Pancreas (tissue), 10 donors: ENCODE data around the gene COIL. TPM values are rescaled to one million over a fixed set of nuclear protein-coding genes. Genes with fewer than 3 reads are reported as not detected.

ENCODE experiments used
- ATAC-seq, 4 donors: fragments of 200-7000 bp; cut with Tn5 transposase; one replicate each; pipeline versions ENCODE4 v1.8.0 to v1.9.1; 2020; ENCODE audit warnings: mild to moderate bottlenecking in 4 of 4, moderate library complexity in 4 of 4
- DNase-seq, 6 donors: peaks; one replicate each; pipeline ENCODE4 v3.0.0-alpha.2; 2020
- FAIRE-seq: peaks from 2 replicates; lab custom pipeline; 2012; peaks lifted over from hg19 to GRCh38; lab: Jason Lieb, UNC
- H3K27ac ChIP-seq, 4 donors: fragments of 200-600 bp; sonication (generic); 1 replicate in 3 of 4; 2 replicates in 1 of 4; pipeline versions ENCODE4 v1.5.0 to v1.8.0; 2020
- H3K27me3 ChIP-seq, 4 donors: fragments of 200-600 bp; one replicate each; pipeline ENCODE4 v1.8.0; 2021
- H3K36me3 ChIP-seq, 3 donors: fragments of 200-600 bp; sonication (generic) in 1 of 3; one replicate each; pipeline versions ENCODE4 v1.5.0 to v1.8.0; 2020 to 2021
- H3K4me1 ChIP-seq, 3 donors: fragments of 200-600 bp; one replicate each; pipeline ENCODE4 v1.8.0; 2021
- H3K4me3 ChIP-seq, 4 donors: fragments of 200-600 bp; sonication (generic) in 2 of 4; one replicate each; pipeline versions ENCODE4 v1.5.0 to v1.8.0; 2020 to 2021
- H3K9me3 ChIP-seq, 4 donors: fragments of 200-600 bp; one replicate each; pipeline ENCODE4 v1.8.0; 2021
- WGBS, 2 donors: extraction: QIAGEN DNeasy Blood & Tissue Kit; methylation state at CpG; one replicate each; pipeline ENCODE4 v1.1.7; 2013; 5-methylcytosine and 5-hydroxymethylcytosine counted together
- intact Hi-C, 3 donors: fragments of 100-400 bp; cut with DNase I; formaldehyde crosslinking; loops; one replicate each; pipeline versions ENCODE4 v1.11.1 to v1.14.2; 2022
- polyA plus RNA-seq, 2 donors: library from polyadenylated mRNA; stranded (reverse); fragments of 200-250 nt; gene quantifications; one replicate each; pipeline ENCODE4 v1.2.3, GENCODE V29; 2013
- total RNA-seq, 6 donors: library from RNA; stranded (reverse); fragmentation: NEBNext Ultra II Directional in 4 of 6; extraction: Animal tissue kit (Norgen Biotek cat#: 25700) in 4 of 6; gene quantifications; one replicate each; pipeline versions ENCODE4 v1.2.1 to v1.2.4, GENCODE V29; 2021 to 2023
- TF ChIP-seq, protein P1 (sequence below), 4 donors: fragments of 200-600 bp; sonication (generic) in 3 of 4; IDR thresholded peaks; one replicate each; pipeline versions ENCODE4 v1.5.0 to v1.8.0; 2021; ENCODE audit warnings: antibody characterized with exemption in 4 of 4
- donor health status: healthy with polysubstance abuse.
- donor health status: DM: no; HTN: no; CAD: no; lungs with moderate emphysema.
- donor health status: DM: no; HTN: no; CAD: no.
- donor health status: control.
- donor health status: control.
- donor health status: Bipolar disorder and iron deficiency.
- donor health status: DM: yes; HTN: yes; CAD: no.
- donor health status: DM: no; HTN: no; CAD: no.
- donor health status: DM: no; HTN: no; CAD: no.
- donor health status: DM: yes; HTN: yes; CAD: no.

The COIL gene
- total and polyA plus RNA-seq, 8 donors: 3.6 to 8.6 (median 6.3) TPM

DNA sequence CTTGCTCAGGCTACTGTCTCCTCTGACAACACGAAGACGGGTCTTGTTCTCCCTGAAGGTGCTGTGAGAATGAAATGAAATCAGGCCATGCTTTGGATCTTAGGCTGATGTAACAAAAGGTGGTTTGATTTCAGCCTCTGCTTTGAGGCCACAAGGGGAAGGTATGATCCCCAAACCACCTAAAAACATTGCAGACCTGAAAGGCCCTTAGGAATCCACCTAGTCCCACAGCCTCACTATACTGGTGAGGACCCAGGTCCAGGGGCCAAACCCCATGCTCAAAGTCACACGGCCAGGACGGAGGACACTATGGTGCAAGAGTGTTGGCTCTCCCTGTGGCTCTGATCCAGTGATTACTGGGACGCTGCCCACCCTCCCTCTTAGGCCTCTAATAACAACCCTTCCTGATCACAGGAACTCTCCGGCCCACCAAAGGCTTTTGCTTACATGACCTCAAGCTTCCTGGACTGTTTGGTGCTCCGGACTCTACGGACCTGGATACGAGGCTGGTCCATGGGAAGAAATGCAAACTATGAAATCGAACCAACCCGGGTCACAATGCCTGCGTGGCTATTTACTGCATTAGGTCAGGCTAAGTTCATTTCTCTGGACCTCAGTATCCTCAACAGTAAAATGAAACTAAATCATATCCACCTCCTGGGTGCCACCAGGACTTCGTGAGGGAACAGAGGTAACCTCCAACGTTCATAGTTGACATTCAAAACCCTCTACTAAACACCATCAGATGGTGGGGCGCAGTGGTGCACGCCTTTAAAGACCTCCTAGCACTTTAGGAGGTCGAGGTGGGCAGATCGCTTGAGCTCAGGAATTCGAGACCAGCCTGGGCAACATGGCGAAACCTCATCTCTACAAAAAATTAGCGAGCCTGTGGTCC is 48.5 kb downstream of the COIL start:
- TF ChIP-seq, protein P1, sequence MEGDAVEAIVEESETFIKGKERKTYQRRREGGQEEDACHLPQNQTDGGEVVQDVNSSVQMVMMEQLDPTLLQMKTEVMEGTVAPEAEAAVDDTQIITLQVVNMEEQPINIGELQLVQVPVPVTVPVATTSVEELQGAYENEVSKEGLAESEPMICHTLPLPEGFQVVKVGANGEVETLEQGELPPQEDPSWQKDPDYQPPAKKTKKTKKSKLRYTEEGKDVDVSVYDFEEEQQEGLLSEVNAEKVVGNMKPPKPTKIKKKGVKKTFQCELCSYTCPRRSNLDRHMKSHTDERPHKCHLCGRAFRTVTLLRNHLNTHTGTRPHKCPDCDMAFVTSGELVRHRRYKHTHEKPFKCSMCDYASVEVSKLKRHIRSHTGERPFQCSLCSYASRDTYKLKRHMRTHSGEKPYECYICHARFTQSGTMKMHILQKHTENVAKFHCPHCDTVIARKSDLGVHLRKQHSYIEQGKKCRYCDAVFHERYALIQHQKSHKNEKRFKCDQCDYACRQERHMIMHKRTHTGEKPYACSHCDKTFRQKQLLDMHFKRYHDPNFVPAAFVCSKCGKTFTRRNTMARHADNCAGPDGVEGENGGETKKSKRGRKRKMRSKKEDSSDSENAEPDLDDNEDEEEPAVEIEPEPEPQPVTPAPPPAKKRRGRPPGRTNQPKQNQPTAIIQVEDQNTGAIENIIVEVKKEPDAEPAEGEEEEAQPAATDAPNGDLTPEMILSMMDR (IDR thresholded peaks at IDR 0.05): no peak
- H3K36me3 ChIP-seq: no peaks in the 10 kb centered on the region
- H3K9me3 ChIP-seq: no peaks in the 10 kb centered on the region
- H3K4me1 ChIP-seq: peaks cover 7 to 31% (median 12%) of the 10 kb centered on the region in 3 donors
- FAIRE-seq (no peak), DNase-seq (peak in 1 of 6 donors; percentile 27), ATAC-seq (no peak)
- WGBS, 2 donors: 27 to 41% methylated on average over 21 of the region's 21 CpGs
- peak overlapping the region in 2 of 4 donors; percentile 24 to 31 for H3K27ac ChIP-seq
- intact Hi-C loops: no loop called here
- H3K4me3 ChIP-seq: peak overlapping the region; percentile 68 to 88 (median 84)
- H3K27me3 ChIP-seq: no peaks in the 10 kb centered on the region

DNA sequence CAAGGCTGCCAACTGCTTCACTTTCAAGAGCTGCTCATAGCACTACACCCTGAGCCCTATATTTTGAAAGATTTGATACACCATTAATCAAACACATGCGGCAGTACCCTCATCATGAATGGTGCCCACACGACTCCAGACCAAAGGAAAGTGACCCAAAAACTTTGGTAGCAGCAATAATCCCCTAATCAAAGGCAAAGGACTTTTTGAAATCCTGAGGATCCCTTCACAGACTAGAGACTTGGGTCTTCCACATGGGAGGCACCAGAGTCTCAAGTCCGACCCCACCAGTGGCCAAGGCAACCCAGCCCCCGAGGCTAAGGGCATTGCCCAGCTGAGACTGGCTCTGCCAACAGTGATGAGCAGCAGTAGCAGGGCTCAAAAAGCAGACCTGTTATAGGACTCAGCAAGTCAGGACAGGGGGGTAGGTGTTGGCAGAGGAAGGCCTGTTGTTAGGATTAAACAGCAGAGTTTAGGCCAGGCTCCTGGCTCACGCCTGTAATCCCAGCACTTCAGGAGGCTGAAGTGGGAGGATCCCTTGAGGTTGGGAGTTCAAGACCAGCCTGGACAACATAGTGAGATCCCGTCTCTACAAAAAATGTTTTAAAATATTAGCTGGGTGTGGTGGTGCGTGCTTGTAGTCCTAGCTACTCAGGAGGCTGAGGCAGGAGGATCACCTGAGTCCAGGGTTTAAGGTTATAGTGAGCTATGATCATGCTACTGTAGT is 50.2 kb downstream of the COIL start:
- intact Hi-C loops: no loop called here
- H3K9me3 ChIP-seq: no peaks in the 10 kb centered on the region
- peaks cover 7 to 25% (median 12%) of the 10 kb centered on the region in 3 donors for H3K4me1 ChIP-seq
- DNase-seq (no peak), ATAC-seq (no peak), FAIRE-seq (no peak)
- no peaks in the 10 kb centered on the region for H3K27me3 ChIP-seq
- H3K4me3 ChIP-seq: no peak overlapping the region
- H3K36me3 ChIP-seq: peaks cover 0 to 12% (median 0%) of the 10 kb centered on the region in 3 donors
- WGBS, 2 donors: 74 to 75% methylated on average over 7 of the region's 7 CpGs
- TF ChIP-seq, protein P1 (IDR thresholded peaks at IDR 0.05): no peak
- no peak overlapping the region for H3K27ac ChIP-seq

DNA sequence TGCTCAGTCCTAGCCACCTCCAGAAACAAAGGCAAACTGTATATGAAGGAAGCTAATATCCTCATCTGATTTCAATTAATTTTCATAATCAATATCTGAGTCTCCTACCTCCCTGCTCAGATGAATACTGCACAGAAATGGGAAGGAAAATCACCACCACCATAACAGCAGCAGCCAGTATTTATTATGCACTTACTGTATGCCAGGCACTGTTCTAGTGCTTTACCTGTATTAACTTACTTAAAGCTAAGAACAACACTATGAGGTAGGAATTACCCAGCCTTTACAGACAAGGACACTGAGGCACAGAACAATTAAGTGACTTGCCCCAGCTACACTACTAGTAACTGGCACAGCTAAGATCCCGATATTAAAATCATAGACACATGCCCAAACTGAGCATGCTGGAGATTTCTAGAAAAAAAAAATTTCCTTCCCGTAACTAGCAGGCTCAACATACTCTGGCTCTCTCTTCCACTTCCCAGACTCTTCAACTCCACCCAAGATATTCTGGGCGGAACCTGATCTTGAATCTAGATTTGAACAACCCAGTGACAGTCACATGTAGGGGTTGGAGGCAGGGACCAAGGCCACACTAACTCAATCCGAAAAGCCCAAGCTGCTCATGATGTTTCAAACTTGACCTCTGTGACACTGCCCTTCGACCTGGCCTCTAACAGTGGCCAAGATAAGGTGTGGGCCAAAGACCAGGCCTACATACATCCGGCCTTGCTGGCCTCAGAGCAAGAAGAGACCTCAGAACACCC is 50.9 kb downstream of the COIL start:
- Histone ChIP-seq H3K27me3 (no peaks in the 10 kb centered on the region), H3K27ac (no peak overlapping the region), H3K4me1 (peaks cover 7 to 19% (median 7%) of the 10 kb centered on the region in 3 donors), H3K9me3 (no peaks in the 10 kb centered on the region), H3K4me3 (no peak overlapping the region), H3K36me3 (peaks cover 0 to 17% (median 0%) of the 10 kb centered on the region in 3 donors)
- 56 to 62% methylated on average over 6 of the region's 6 CpGs for WGBS, 2 donors
- DNase-seq (no peak), ATAC-seq (no peak), FAIRE-seq (no peak)
- intact Hi-C loops: no loop called here
- TF ChIP-seq, protein P1 (IDR thresholded peaks at IDR 0.05): no peak

DNA sequence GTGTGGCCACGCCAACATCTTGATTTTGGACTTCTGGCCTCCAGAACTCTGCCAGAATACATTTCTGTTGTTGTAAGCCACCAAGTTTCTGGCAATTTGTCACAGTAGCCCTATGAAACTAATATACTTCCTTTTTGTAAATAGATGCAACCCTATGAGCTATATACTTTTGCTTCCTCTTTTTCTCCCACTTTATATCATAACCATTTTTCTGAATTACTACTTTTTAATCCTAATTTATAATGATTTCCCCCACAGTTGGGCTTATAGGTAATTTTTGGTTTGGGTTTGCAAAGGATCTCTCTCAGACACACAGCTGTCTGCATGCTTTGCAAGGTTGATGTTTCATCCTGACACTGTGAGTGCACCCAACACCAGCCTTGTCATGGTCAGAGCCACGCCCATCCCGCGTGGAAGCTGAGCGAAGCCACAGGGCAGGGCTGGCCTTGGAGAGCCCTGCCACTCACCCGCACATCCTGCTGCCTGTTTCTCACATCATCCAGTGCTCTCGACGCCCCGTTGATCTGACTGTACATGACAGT is 52.8 kb downstream of the COIL start:
- intact Hi-C loops: no loop called here
- no peaks in the 10 kb centered on the region for H3K27me3 ChIP-seq
- no peak overlapping the region for H3K27ac ChIP-seq
- ATAC-seq (peak in 2 of 4 donors; percentile 47 to 58), DNase-seq (peak in 1 of 6 donors; percentile 45), FAIRE-seq (no peak)
- no peaks in the 10 kb centered on the region for H3K9me3 ChIP-seq
- H3K4me3 ChIP-seq: no peak overlapping the region
- peaks cover 4 to 31% (median 10%) of the 10 kb centered on the region in 3 donors for H3K36me3 ChIP-seq
- WGBS, 2 donors: 78% methylated on average over 9 of the region's 9 CpGs
- peaks cover 6 to 19% (median 7%) of the 10 kb centered on the region in 3 donors for H3K4me1 ChIP-seq
- TF ChIP-seq, protein P1 (IDR thresholded peaks at IDR 0.05): no peak
